Hematopoietic multipotent progenitor cell treated with erythropoietin and hydrocortisone succinate and interleukin-3 and kit ligand, for 4 days (in vitro differentiated cells): ENCODE results near the gene HDAC3.

Source experiments
- DNase-seq: peaks from one replicate; pipeline ENCODE4 v3.0.0-alpha.2; 2015

HDAC3 gene

DNA sequence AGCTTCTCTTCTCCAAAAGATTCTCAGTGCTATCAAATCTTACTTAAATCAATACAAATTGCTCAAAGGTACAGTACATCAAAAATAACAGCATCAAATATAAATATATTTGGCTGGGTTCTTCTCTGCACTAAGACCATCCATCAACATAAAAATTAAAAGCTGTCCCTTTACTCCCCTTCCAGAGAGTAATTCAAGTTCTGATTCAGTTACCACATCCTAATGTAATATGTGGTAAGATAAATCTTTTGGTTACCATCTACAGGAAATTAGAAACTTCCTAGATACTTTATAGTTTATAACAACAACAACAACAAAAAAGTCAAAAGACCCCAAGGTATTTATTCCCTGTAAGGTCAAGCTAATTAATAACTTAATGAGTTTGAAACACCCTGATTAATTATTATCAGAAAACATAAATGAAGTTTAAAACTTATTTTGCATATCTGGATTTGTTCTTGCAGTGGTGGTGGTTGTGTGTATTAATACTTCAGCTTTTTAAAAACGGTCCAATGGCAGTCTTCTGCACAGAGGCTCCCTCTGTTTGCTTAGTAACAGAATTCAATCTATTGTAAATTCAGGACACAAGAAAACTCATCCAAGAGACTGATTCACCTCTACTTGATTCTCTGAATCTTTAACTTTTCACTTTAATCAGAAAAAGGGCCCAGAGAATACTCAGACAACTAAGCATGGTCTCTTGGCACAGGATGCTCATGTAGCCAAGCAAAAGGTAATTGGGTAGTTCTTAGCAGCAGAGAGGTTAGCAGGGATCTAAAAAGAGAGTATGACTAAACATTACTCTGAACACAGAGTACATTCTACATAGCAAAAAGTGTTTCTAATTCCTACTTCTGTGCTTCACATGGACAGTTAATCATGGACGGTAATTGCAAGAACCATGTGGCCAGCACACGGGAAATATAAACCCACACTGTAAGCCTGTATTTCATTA, 38.0 kb downstream of the HDAC3 start:
- no peak for DNase-seq

DNA sequence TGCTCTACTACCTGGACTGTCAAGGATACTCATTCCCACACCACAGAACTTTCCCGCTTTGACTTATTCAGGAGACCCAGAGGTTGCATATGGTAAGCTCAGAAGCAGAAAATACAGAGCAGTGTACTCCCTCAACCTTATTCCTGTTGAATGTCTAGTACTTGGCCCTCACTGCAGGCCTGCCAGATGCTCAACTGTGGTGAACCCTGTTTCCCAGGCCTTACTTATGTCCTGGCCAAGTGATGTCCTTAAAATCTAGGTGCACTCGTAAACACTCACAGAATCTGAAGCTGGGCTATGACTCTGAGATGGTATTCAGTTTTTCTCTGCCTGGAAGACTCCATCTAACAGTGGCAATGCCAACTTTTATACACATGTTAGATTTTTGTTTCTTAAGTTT, 38.8 kb downstream of the HDAC3 start:
- no peak for DNase-seq

DNA sequence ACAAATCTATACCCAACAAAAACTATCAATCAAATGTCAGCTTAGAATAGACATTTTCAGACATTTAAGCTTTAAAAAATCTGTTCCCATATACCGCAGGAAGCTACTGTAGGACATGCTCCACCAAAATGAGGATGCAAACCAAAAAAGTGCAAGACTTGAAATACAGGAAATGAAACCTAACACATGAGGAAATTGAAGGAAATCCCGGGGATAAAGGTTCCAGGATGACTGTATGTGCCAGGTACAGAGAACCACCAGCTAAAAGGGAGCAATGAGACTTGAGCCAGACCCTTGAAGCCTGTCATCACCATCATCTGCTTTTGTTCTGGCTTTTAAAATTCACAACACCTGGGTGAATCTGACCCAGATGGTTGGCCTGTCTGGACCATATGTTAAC, 39.3 kb downstream of the HDAC3 start:
- no peak for DNase-seq

DNA sequence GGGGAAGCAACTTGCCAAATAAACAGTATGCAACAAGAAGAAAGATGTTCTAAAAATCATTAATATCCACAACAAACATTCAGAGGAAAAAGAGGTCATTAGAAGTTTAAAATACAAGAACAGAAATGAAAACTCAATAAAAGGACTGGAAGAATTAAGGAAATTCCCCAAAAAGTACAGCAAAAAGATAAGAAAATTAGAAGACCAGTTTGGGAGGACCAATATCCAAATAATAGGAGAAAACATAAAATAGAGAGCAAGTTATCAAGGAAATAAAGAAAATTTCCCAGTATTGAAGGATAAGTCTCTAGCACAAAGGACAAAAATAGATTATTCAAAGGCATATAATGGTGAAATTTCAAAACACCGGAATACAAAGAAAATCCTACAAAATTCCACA, 39.8 kb downstream of the HDAC3 start:
- no peak for DNase-seq

DNA sequence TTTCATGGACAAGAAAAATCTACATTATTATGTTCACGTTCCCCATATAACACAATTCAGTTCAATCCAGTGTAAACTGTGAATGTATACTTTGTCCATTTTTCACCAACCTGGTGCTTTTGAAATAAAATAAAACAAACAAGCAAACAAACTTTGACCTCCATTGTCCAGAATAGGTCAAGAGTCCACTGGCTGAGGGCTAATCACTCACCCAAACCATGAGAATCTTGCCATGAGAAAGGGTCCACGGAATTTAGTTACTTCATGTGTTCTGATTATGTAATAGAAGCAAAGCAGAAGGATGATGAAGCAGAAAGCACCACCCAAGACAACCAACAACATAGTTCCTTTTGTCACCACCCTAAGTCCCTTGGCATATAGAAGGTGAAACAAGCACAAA, 46.5 kb downstream of the HDAC3 start:
- DNase-seq, result peak; percentile 53

DNA sequence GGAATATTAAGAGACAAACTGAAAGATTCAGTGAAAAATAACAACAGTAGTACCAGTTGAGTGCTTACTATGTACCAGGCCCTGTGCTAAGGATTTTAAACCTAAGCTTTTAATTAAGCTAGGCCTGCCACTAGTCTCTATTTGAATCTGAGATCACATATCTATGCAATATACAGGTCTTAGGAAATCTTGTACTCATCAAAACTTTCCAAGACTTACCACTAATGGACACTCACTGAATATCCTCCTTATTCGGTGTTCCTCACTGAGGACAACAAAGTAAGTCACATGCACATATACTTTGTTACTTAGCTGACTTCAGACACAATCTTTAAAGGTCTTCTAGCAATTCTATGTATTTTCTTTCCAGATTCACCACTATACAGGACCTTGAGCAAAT, 50.4 kb downstream of the HDAC3 start:
- no peak for DNase-seq

DNA sequence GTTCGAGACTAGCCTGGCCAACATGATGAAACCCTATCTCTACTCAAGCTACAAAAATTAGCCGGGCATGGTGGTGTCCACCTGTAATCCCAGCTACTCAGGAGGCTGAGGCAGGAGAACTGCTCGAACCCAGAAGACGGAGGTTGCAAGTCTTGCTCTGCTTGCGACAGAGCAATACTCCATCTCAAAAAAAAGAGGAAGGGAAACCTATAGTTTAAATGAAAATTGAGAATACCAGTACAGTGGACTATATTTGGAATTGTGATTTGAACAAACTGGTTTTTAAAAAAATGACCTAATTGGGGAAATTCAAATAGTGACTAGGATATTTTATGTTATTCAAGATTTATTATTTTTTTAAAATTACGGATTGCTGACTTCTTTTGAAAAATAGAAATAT, 51.1 kb downstream of the HDAC3 start:
- DNase-seq, result no peak

DNA sequence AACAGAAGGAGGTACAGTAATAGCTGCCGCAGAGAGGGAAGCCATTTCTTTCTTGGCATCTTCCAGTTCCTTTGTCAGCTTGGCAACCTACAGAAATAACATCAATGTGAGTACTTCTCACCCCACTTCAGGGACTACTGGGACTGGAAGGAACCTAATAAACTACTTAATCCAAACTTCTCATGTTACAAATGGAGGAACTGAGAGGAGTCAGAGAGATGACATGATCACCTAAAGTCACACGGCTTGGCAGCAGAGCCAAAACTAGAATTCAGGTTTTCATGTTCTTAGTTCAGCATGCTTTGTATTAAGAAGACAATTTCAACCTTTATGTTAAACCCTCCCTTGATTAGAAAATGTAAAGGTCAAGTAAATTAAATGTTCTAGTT, 62.5 kb downstream of the HDAC3 start:
- DNase-seq, result no peak

DNA sequence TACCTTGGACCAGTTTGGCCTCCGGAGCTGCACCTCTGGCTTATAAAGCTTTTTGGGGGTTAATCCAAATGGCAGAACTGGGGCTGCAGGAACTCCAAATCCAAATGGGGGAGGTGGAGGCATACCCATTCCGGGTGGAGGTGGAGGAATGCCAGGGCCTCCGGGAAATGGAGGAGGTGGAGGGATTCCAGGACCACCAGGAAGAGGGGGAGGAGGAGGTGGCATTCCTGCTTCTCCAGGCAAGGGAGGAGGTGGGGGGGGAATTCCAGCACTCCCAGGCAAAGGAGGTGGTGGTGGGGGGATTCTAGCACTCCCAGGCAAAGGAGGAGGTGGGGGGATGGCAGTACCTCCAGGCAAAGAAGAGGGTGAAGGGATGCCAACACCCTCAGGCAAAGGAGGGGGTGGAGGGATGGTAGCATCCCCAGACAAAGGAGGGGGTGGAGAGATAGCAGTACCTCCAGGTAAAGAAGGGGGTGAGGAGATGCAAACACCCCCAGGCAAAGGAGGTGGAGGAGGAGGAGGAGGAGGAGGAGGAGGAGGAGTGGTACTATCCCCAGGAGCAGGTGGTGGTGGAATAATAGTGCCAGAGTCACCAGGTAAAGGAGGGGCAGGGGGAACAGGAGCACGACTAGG, 63.0 kb downstream of the HDAC3 start:
- DNase-seq, result no peak
